Ishikawa (cell line): ENCODE measurements around the gene SLCO2A1.

Experiments
- CEBPB ChIP-seq: IDR thresholded peaks from 2 replicates; pipeline ENCODE4 v1.6.1; 2012
- CREB1 ChIP-seq: IDR thresholded peaks from 2 replicates; pipeline ENCODE4 v1.6.1; 2012; ENCODE audit warnings: low read depth
- EGR1 ChIP-seq: IDR thresholded peaks from 2 replicates; pipeline ENCODE4 v1.6.1; 2012
- EP300 ChIP-seq: IDR thresholded peaks from 2 replicates; pipeline ENCODE4 v1.6.1; 2012; ENCODE audit warnings: borderline replicate concordance
- FOXM1 ChIP-seq: IDR thresholded peaks from 2 replicates; pipeline ENCODE4 v1.6.1; 2012; ENCODE audit warnings: low read depth, borderline replicate concordance
- NFIC ChIP-seq: IDR thresholded peaks from 2 replicates; pipeline ENCODE4 v1.6.1; 2012
- RAD21 ChIP-seq: IDR thresholded peaks from 2 replicates; pipeline ENCODE4 v1.6.1; 2012; ENCODE audit warnings: low read depth
- TAF1 ChIP-seq: IDR thresholded peaks from 2 replicates; pipeline ENCODE4 v1.6.1; 2012; ENCODE audit warnings: low read depth, mild to moderate bottlenecking
- TCF12 ChIP-seq: IDR thresholded peaks from 2 replicates; pipeline ENCODE4 v1.6.1; 2012; ENCODE audit warnings: low read depth
- TEAD4 ChIP-seq: IDR thresholded peaks from 2 replicates; pipeline ENCODE4 v1.6.1; 2012
- YY1 ChIP-seq: IDR thresholded peaks from 2 replicates; pipeline ENCODE4 v1.6.1; 2012; ENCODE audit warnings: low read depth
- ZBTB7A ChIP-seq: IDR thresholded peaks from 2 replicates; pipeline ENCODE4 v1.6.1; 2012; ENCODE audit warnings: low read depth
- TF ChIP-seq, protein P1 (sequence below): IDR thresholded peaks from 2 replicates; pipeline ENCODE4 v1.6.1; 2012
- TF ChIP-seq, protein P2 (sequence below): IDR thresholded peaks from 2 replicates; pipeline ENCODE4 v1.6.1; 2012; ENCODE audit warnings: low read depth, mild to moderate bottlenecking
- TF ChIP-seq, protein P3 (sequence below): IDR thresholded peaks from 2 replicates; pipeline ENCODE4 v1.6.1; 2012

SLCO2A1 gene

DNA sequence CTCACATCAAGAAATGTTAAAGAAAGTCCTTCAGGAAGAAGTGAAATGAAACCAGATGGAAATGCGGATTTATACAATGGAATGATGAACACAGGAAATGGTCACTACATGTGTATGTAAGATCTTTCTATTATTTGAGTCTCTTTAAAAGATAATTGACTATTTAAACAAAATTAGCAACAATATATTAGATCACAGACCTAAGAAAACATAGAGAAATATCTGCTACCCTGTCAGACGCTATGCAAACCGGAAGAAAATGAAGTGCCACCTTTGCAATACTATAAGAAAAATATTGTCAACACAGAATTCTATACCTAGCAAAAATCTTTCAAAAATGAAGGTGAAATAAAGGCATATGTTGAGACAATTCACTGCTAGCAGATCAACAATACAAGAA, 151.2 kb downstream of the SLCO2A1 start:
- TF ChIP-seq TAF1 (no peak), YY1 (no peak), FOXM1 (no peak), EP300 (no peak), NFIC (no peak), EGR1 (no peak), CEBPB (no peak), ZBTB7A (no peak), CREB1 (no peak), RAD21 (no peak), TEAD4 (no peak), TCF12 (no peak)
- TF ChIP-seq, protein P1, sequence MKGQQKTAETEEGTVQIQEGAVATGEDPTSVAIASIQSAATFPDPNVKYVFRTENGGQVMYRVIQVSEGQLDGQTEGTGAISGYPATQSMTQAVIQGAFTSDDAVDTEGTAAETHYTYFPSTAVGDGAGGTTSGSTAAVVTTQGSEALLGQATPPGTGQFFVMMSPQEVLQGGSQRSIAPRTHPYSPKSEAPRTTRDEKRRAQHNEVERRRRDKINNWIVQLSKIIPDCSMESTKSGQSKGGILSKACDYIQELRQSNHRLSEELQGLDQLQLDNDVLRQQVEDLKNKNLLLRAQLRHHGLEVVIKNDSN: no peak
- TF ChIP-seq, protein P2, sequence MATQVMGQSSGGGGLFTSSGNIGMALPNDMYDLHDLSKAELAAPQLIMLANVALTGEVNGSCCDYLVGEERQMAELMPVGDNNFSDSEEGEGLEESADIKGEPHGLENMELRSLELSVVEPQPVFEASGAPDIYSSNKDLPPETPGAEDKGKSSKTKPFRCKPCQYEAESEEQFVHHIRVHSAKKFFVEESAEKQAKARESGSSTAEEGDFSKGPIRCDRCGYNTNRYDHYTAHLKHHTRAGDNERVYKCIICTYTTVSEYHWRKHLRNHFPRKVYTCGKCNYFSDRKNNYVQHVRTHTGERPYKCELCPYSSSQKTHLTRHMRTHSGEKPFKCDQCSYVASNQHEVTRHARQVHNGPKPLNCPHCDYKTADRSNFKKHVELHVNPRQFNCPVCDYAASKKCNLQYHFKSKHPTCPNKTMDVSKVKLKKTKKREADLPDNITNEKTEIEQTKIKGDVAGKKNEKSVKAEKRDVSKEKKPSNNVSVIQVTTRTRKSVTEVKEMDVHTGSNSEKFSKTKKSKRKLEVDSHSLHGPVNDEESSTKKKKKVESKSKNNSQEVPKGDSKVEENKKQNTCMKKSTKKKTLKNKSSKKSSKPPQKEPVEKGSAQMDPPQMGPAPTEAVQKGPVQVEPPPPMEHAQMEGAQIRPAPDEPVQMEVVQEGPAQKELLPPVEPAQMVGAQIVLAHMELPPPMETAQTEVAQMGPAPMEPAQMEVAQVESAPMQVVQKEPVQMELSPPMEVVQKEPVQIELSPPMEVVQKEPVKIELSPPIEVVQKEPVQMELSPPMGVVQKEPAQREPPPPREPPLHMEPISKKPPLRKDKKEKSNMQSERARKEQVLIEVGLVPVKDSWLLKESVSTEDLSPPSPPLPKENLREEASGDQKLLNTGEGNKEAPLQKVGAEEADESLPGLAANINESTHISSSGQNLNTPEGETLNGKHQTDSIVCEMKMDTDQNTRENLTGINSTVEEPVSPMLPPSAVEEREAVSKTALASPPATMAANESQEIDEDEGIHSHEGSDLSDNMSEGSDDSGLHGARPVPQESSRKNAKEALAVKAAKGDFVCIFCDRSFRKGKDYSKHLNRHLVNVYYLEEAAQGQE: no peak
- TF ChIP-seq, protein P3, sequence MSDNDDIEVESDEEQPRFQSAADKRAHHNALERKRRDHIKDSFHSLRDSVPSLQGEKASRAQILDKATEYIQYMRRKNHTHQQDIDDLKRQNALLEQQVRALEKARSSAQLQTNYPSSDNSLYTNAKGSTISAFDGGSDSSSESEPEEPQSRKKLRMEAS: no peak
